H1 (cell line): ENCODE results near the gene ADAMTS14. TPM values are rescaled to one million over a fixed set of nuclear protein-coding genes. Genes with fewer than 3 reads are reported as not detected.

Source experiments
- BRCA1 ChIP-seq: IDR thresholded peaks from 2 replicates; pipeline ENCODE4 v1.6.1; 2012; ENCODE audit warnings: low read depth, low read length, improper control_type of control experiment
- CHD7 ChIP-seq: fragments of 300-600 bp; sonication (generic); IDR thresholded peaks from 2 replicates; pipeline ENCODE4 v1.7.1; 2012; ENCODE audit warnings: low read length, moderate library complexity, mild to moderate bottlenecking, inconsistent platforms; ENCODE audit not compliant: insufficient replicate concordance
- EZH2 ChIP-seq: fragments of 200-600 bp; sonication (generic); IDR thresholded peaks from 2 replicates; pipeline ENCODE4 v1.7.1; 2012; ENCODE audit warnings: low read depth, mild to moderate bottlenecking, moderate library complexity, low read length, inconsistent platforms; ENCODE audit not compliant: severe bottlenecking
- FOSL1 ChIP-seq: IDR thresholded peaks from 2 replicates; pipeline ENCODE4 v1.6.1; 2011; ENCODE audit warnings: mild to moderate bottlenecking, low read depth, low read length, moderate library complexity; ENCODE audit not compliant: insufficient read depth
- HDAC6 ChIP-seq: IDR thresholded peaks from one replicate; pipeline ENCODE4 v1.7.1; 2012; ENCODE audit warnings: low read depth, mild to moderate bottlenecking, inconsistent platforms, low read length, moderate library complexity
- KDM1A ChIP-seq: fragments of 200-600, 300-600 bp; sonication (generic); IDR thresholded peaks from 2 replicates; pipeline ENCODE4 v1.7.1; 2016; ENCODE audit warnings: mild to moderate bottlenecking, low read length, borderline replicate concordance
- POLR2AphosphoS5 ChIP-seq: IDR thresholded peaks from 2 replicates; pipeline ENCODE4 v1.6.1; 2011; ENCODE audit warnings: low read depth, low read length
- RXRA ChIP-seq: IDR thresholded peaks from 2 replicates; pipeline ENCODE4 v1.6.1; 2011; ENCODE audit warnings: low read depth, mild to moderate bottlenecking, low read length, moderate library complexity; ENCODE audit not compliant: insufficient read depth
- SP1 ChIP-seq: IDR thresholded peaks from 2 replicates; pipeline ENCODE4 v1.6.1; 2011; ENCODE audit warnings: low read depth, low read length
- SP2 ChIP-seq: IDR thresholded peaks from 2 replicates; pipeline ENCODE4 v1.6.1; 2012; ENCODE audit warnings: mild to moderate bottlenecking, low read length, inconsistent platforms
- TEAD4 ChIP-seq: IDR thresholded peaks from 2 replicates; pipeline ENCODE4 v1.6.1; 2012; ENCODE audit warnings: low read depth, low read length, inconsistent platforms, mixed read lengths
- polyA plus RNA-seq, 7 experiments: library from polyadenylated mRNA; depleted of rRNA in 3 of 7; stranded (reverse) in 5 of 7; unstranded in 2 of 7; fragments of >200 nt in 5 of 7; fragments of 200-250 nt in 2 of 7; gene quantifications; 1 replicate in 5 of 7; 2 replicates in 1 of 7; 4 replicates in 1 of 7; pipeline versions ENCODE4 v1.2.1 to v1.2.3, GENCODE V29; 2011 to 2013; ENCODE audit warnings: missing spikeins in 2 of 7, mixed read lengths in 2 of 7
- total RNA-seq: library from RNA; stranded (reverse); fragmentation: NEBNext Ultra II Directional; extraction: Animal tissue kit (Norgen Biotek cat#: 25700); gene quantifications from 2 replicates; pipeline ENCODE4 v1.2.1, GENCODE V29; 2021

The ADAMTS14 gene
- total and polyA plus RNA-seq, 2 of the 8 experiments (the other 6 are each of a cell fraction or from before 2014, with no cell fraction given) = 2.0 to 2.3 TPM

- TF ChIP-seq CHD7 (no peak), SP1 (no peak), EZH2 (no peak), RXRA (no peak), SP2 (no peak), HDAC6 (no peak), FOSL1 (no peak), BRCA1 (no peak), KDM1A (no peak), POLR2AphosphoS5 (no peak), TEAD4 (no peak)
These were observed 10.5 kb upstream of the ADAMTS14 start (continued) for GRCh38 chr10:70661623-70662361.
